ENCODE measurements around the gene GABRB1.

GABRB1 gene

DNA sequence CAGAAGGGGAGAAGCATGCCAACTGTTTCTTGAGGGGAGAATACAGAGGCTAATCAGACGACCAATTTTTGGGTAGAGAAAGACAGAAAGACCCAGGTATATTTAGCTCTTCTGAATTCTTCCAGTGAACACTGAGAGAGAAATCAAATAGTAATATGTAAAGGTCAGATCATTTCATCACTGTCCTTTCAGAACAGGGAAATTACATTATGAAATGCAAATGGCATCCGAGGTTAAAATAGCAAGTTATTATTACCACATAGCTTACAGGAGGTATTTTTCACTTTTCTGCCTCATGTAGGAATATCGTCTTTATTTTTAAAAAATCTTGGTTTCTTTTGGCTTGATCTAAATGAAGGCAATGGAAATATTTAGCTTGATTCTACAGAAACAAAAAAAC lies 18.0 kb downstream of the GABRB1 start:
- DNase-seq (ENCODE audit: low spot score): no peak

DNA sequence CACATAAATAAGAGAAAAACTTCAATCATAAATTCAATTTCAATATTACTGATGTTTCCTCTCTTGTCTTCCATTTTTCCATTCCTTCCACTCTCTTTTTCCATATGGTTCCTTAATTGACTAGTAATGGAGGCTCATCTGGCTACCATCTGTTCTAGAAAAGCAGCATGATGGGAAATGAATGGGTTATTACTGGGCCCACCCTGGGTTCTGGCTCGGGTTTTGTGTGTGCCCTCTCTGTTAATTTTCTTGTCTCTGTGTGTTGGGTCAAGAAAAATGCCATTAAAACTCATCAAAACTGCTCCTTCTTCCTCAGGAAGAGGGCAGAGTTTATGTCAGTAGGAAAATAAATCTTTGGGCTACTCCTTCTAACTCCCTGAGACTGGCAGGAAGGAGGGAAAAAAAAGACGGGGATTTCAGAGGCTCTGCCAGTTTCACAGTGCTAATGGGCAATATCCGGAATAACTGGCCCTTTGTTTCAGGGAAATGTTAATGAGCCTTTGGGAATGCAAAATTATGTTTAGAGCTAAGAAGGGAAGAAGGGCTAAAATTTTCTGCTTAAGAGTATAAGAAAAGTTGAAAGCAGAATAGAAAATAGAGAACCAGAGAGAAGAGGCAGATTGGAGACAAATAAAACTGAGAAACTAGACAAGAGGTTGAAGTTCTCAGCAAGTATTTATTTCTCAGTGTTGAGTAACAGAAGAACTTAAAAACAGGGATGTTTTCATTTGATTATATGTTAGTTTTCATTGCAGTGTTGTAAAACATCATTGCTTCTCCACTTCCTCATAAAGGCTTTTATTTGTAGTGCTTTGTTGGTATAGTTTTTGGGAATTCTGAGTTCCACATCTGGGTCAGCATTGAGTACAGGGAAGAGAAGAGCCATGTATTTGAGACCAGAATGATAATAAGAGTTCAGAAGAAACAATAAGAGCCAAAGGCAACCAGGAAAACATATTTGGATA lies 19.7 kb downstream of the GABRB1 start:
- no peak for DNase-seq (ENCODE audit: low spot score)

DNA sequence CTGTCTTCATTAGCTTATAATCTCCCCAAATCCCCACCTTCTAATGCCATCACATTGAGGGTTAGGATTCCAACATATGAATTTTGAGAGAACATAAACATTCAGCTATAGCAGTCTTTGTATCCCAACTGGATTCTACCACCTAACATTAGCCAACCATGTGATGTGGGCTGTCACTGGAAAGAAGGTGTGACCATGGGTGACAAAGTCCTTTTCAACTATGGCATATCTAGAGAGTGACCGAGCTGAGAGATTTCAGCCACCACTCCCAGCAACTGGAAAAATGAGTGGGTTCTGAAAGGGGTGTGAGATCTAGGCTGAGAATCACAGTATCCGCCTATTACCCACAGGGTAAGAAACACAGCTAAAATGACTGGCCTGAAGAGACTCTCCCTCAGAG lies 22.1 kb downstream of the GABRB1 start:
- no peak for DNase-seq (ENCODE audit: low spot score)

GRCh38 chr4:47054130-47054529 lies 22.8 kb downstream of the GABRB1 start:
- no peak for DNase-seq (ENCODE audit: low spot score)

DNA sequence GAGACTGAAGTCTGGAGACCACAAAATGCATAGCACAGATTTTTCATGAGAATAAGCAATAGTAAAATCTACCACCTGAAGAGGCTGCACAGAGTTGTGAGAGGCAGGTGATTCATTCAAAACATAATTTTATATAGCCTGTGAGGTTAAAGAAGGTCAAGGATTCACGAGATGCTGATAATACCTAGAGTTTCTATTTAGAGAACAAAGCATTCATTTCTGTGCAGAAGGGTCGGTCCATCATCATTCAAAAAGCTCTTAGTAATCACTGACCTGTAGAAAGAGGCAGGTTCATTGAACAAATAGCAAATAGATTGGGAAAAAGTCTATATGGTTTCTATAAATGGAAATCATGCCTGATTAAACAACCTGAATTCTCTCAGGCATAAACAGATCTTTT lies 26.6 kb downstream of the GABRB1 start:
- DNase-seq (ENCODE audit: low spot score): no peak

DNA sequence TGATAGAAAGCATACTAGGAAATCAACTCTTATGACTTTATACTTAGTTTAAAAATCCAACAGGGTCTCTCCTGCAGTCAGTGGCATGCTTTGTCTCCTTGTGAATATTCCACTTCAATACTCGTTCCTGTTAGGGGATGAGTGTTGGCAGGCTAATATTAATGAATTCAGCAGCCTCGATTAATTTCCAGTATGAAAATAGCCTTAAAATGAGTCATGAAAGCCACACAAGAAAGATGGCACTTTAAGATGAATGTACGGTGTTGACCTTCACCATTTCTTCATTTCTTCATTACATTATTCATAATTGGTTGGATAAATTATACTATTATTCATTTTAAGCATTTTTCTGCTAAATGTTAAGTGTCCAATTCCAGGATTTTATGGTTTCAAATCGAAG lies 29.2 kb downstream of the GABRB1 start:
- DNase-seq (ENCODE audit: low spot score): no peak

DNA sequence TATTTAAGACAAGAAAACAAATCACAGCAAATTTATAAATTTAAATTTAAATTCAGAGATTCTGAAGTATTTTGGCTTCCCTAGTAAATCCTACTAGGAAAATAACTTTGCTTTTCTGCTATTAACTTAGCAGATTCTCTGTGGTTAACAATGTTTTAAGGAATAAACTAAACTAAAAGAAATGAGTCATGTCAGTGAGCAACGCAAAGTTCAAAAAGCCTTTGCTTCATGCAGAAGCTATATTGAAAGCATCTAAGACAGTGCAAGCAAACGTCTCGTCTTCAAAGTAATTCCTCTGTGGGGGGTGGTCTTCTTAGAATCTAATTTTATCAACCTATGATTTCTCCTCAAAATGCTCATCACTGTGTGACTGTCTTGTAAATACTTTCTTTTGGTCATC lies 30.1 kb downstream of the GABRB1 start:
- DNase-seq (ENCODE audit: low spot score): no peak

- no peak for DNase-seq (ENCODE audit: low spot score)
These were observed 33.7 kb downstream of the GABRB1 start for GRCh38 chr4:47065051-47065481.

DNA sequence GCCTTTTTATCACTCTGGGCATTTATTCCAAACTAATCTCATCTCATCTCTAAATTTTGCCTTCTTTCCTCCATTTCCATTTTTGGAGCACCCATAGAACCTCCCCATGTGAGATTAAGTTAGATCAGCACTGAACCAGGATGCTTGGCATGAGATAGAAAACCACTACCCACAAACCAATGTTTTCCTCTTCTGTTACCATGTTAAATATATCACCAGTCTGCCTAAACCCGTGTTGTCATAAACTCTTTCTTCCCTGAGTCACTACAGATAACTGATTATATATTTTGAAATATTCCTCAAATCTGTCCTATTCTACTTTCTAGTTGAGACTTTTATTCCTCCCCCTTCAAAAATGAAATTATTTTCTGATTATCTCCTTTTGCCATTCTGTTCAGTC lies 37.6 kb downstream of the GABRB1 start:
- DNase-seq (ENCODE audit: low spot score): no peak

DNA sequence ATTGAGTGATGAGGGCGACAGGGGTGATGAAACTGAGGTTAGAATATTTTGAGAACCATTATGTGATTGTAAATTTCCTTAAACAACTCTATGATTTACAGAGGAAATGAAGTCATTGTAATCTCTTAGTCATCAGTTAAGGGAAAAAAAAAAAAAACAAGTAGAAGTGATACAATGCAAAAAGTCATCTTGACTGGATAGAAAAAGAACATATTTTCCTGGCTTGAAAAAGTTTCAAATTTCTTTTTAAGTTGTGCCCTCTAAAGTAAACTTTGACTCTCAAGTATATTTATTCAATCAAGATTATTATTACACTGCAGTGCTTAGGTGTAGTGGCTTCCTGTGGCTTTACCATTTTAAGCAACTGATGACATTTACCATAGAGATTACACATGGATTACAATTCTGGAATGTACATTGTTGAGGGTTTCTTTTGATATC lies 40.6 kb downstream of the GABRB1 start:
- DNase-seq (ENCODE audit: low spot score): peak; percentile 64

- no peak for DNase-seq (ENCODE audit: low spot score)
These were observed 42.3 kb downstream of the GABRB1 start for GRCh38 chr4:47073647-47074046.

DNA sequence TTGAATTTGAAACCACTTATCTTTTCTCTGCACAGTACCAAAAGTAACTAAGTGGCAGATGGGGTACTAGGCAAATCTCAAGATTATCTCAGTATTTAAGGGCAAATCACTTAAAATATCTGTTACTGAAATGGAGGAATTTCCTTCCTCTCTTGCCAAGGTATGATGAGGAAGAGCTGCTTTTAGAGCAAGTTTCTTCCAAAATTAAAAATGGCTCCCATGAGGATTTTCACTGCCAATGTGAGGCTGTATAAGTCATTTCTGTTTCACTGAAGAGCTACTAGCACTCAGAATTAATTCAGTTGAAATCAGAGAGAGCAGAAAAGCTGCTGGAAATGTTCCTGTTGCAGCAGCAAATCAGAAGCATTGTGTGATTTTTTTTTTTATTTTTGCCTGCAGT lies 43.4 kb downstream of the GABRB1 start:
- DNase-seq (ENCODE audit: low spot score): no peak

GRCh38 chr4:47075262-47075661 lies 43.9 kb downstream of the GABRB1 start:
- DNase-seq (ENCODE audit: low spot score): peak; percentile 71

DNA sequence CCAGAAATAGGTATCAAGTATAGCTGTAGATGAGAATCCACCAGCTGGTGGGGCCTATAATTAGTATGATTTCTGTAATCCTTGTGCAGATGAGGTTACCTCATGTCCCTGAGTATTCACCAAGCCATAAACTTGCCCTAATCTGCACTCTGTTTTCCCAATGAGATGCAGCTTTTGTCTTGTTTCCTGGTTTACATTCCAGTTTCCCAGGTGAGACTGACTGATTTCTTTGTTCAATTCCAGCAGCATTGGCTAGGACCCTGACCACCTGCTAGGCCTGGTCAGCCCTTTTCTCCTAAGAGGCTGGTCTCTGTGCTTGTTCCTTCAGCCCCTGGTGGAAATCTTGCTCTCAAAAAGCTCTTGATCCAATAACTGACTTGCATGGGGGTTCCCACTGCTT lies 44.6 kb downstream of the GABRB1 start:
- DNase-seq (ENCODE audit: low spot score): no peak

- DNase-seq (ENCODE audit: low spot score): no peak
These were observed 52.7 kb downstream of the GABRB1 start for GRCh38 chr4:47084111-47084510.

GRCh38 chr4:47084795-47085194 lies 53.4 kb downstream of the GABRB1 start:
- no peak for DNase-seq (ENCODE audit: low spot score)

GRCh38 chr4:47088298-47088697 lies 56.9 kb downstream of the GABRB1 start:
- DNase-seq (ENCODE audit: low spot score): no peak

GRCh38 chr4:47095884-47096283 lies 64.5 kb downstream of the GABRB1 start:
- DNase-seq (ENCODE audit: low spot score): no peak

GRCh38 chr4:47101453-47101852 lies 70.1 kb downstream of the GABRB1 start:
- DNase-seq (ENCODE audit: low spot score): no peak

DNA sequence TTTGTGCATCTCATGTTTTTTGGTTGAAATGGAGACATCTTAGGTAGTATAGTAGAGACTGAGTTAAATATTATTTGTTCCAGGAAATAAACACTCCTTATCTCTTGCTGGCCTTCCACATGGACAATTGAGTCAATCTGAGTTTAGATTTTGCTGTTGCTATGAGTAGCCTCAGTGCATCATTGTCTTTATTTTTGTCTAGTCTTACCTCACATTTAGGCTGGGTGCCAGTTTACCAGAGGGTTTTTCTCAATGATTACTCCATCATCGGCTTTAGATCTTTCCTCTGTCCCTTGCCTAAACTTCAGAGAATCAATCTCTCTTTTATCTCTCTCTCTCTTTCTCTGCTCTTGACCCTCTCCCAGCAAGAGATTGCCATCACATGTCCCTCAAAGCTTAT lies 73.6 kb downstream of the GABRB1 start:
- DNase-seq (ENCODE audit: low spot score): no peak

GRCh38 chr4:47106561-47106960 lies 75.2 kb downstream of the GABRB1 start:
- no peak for DNase-seq (ENCODE audit: low spot score)

- DNase-seq (ENCODE audit: low spot score): no peak
These were observed 78.0 kb downstream of the GABRB1 start for GRCh38 chr4:47109379-47109778.

GRCh38 chr4:47110546-47111132 lies 79.3 kb downstream of the GABRB1 start:
- no peak for DNase-seq (ENCODE audit: low spot score)
